NCI-H1436 (cell line): ENCODE data around the gene TSR2.
"Not testable (repeated sequence)": the region's sequence is repeated elsewhere in the genome, so short reads cannot be mapped to it uniquely, and the experiment has no call there.

Source experiments
- DNase-seq: peaks from one replicate; lab custom pipeline; 2025; lab: John Stamatoyannopoulos, UW

TSR2 gene

GRCh38 chrX:54473993-54474859, 34.0 kb downstream of the TSR2 start:
- DNase-seq: no peak

DNA sequence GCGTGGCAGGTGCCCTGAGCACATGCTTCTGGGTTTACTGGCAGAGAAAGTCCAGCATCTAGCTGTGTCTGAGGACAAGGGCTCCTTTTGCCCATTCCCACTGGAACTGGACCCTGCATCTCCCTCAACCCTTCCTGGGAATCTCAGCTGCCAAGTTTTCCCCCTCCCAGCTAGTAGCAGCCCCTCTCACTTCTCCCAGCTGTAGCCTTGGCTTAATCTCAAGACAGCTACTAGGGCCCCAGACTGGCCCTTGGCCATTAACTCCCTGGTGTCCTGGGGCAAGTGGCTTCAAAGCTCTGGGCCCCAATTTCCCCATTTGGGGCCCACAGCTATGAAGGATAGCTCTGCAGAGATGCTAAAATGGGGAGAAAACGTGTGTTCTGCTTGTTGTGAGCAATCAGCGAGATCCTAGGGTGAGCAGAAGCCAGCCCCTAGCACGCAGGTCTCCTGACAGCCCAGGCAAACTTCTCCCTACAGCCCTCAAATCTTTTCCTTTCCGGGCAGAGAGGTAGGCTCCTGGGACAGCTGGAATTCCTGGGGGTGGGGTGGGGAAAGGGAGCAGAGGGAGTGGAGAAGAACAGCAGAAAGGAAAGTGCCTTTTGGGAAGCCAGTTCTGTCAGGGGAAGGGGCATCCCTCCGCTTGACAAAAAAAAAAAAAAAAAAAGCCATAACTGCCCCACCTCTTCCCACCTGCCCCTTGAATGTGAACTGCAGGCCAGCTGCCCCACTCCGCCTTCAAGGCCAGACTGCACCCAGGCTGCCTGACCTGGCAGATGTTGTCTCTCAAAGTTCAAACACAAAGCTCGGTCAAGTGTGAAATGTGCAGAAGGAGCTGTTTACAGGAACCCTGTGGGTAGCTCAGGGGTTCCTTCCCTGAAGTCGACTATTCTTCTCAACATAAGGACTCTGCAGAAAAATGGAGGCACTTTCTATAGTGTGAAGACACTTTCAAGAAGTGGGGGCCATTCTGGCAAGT, 39.2 kb downstream of the TSR2 start:
- no peak for DNase-seq

DNA sequence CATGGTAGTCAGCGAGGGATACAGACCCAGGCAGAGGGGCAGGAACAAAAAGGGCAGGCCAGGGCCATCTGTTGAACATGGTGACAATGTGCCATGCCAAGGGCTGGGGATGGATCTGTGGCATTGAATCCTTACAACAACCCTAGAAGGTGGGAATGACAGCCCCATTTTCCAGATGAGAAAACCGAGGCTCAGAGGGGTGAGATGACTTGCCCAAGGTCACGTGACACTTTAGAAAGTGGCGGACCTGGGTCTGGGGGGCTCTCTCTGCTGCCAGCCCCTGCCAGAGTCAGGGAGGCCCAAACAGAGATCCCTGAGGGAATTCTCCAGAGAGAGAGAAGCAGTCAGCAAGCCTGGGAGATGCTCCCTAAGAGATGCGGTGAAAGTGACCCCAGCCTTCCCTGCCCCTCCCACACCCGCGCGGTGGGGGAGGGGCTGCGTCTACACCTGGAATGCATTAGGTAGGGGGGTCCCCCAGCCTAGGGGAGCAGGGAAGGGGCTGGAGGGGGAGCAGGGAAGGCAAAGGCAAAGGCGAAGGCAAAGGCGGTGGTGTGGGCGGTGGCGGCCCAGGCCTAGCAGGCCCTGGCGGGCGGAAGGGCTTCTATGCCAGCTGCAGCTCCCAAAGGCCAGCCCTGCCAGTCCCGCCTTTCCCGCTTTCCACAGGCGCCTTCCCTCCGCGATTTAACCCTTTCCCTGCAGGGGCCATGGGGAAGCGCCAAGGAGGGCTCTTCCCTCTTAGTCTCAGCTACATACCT, 42.8 kb downstream of the TSR2 start:
- DNase-seq: no peak

DNA sequence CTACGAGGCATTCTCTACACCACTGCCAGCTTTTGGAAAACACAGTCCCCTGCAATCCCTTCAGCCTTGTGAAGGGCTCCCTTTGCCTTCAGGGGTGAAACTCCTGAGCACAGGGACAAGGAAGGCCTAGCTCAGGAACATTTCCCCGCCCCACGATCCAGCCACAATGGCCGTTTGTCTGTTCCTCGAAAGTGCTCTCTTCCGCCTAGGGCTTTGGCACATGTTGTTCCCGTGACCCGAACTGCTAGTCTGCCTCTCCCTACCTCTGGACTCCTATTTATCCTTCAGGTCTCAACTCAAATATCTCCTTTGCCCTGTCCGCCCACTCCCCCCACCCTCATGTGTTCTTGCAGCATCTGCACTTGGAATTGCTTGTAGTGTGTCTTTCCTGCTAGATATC, 43.7 kb downstream of the TSR2 start:
- no peak for DNase-seq

DNA sequence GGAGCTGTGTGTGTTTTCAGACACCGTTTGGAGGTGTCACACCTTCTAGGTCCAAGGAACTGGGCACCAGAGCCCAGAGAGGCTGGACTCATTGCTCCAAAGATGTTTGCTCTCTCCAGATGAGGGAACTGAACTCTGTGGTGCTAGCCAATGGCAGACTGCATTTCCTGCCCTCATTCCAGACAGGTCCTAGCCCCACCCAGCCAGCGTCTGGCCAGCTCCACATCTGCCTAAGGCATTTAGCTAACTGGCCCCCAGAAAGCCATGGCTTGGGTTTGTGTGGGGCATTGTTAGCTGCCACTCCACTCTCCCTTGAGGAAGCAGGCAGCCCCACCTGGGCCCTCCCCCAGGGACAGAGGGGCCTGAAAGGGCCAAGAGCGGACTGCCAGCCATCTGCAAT, 44.5 kb downstream of the TSR2 start:
- DNase-seq: no peak

DNA sequence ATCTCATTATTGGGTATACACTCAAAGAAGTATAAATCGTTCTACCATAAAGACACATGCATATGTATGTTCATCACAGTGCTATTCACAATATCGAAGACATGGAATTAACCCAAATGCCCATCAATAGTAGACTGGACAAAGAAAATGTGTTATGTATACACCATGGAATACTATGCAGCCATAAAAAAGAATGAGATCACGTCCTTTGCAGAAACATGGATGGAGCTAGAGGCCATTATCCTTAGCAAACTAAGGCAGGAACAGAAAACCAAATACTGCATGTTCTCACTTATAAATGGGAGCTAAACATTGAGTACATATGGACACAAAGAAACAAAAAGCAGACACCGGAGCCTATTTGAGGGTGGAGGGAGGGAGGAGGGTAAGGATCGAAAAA, 49.6 kb downstream of the TSR2 start:
- DNase-seq: not testable (repeated sequence)

- DNase-seq: no peak
Observed at GRCh38 chrX:54492340-54492739, 52.1 kb downstream of the TSR2 start.

- no peak for DNase-seq
Observed at GRCh38 chrX:54494166-54494988, 54.2 kb downstream of the TSR2 start.
